Adrenal gland (tissue), 12 donors: ENCODE data around the gene AXL. TPM values are rescaled to one million over a fixed set of nuclear protein-coding genes. Genes with fewer than 3 reads are reported as not detected.

ENCODE experiments used
- DNase-seq, 7 donors: peaks; one replicate each; pipeline ENCODE4 v3.0.0-alpha.2; 2019 to 2020
- H3K27ac ChIP-seq, 5 donors: fragments of 200-600 bp; sonication (generic) in 4 of 5; 1 replicate in 3 of 5; 2 replicates in 2 of 5; pipeline versions ENCODE4 v1.5.1 to v1.8.0; 2016 to 2020; ENCODE audit warnings: mild to moderate bottlenecking in 1 of 5
- H3K27me3 ChIP-seq: fragments of 200-600 bp; 2 replicates; pipeline ENCODE4 v1.8.0; 2021
- H3K36me3 ChIP-seq, 2 donors: fragments of 200-600 bp; replicated peaks in 1 of 2; 1 replicate in 1 of 2; 2 replicates in 1 of 2; pipeline versions ENCODE4 v1.5.1 to v1.8.0; 2018 to 2022
- H3K4me1 ChIP-seq, 2 donors: fragments of 200-600 bp; replicated peaks in 1 of 2; 1 replicate in 1 of 2; 2 replicates in 1 of 2; pipeline versions ENCODE4 v1.5.1 to v1.8.0; 2018 to 2021
- H3K4me3 ChIP-seq, 4 donors: fragments of 200-600 bp; sonication (generic) in 3 of 4; one replicate each; pipeline ENCODE4 v1.5.1; 2016 to 2018
- H3K9me3 ChIP-seq, 3 donors: fragments of 200-600 bp; sonication (generic) in 1 of 3; replicated peaks in 1 of 3; 1 replicate in 2 of 3; 2 replicates in 1 of 3; pipeline versions ENCODE4 v1.5.1 to v1.8.0; 2016 to 2021
- POLR2A ChIP-seq, 2 donors: fragments of 450-650 bp; IDR thresholded peaks; one replicate each; pipeline ENCODE4 v1.6.1; 2017; ENCODE audit warnings: antibody characterized with exemption in 2 of 2, mild to moderate bottlenecking in 2 of 2, moderate library complexity in 1 of 2
- WGBS, 4 donors: extraction: QIAGEN DNeasy Blood & Tissue Kit in 2 of 4; methylation state at CpG; one replicate each; pipeline versions ENCODE4 v1.1.5 to v1.1.7; 2013 to 2017; 5-methylcytosine and 5-hydroxymethylcytosine counted together
- intact Hi-C, 2 donors: fragments of 100-400 bp; cut with DNase I; formaldehyde crosslinking; loops; one replicate each; pipeline versions ENCODE4 v1.14.1 to v1.15.0; 2022 to 2023
- polyA plus RNA-seq, 3 donors: library from polyadenylated mRNA; stranded (reverse); fragments of 200-250 nt in 2 of 3; fragments of 350-450 nt in 1 of 3; fragmentation: Illumina TruSeq in 1 of 3; extraction: RNeasy Lipid Tissue Mini Kit (QIAGEN cat#74804) in 1 of 3; gene quantifications; one replicate each; pipeline ENCODE4 v1.2.3, GENCODE V29; 2013 to 2014
- total RNA-seq, 9 donors: library from RNA; depleted of rRNA in 4 of 9; stranded (reverse); fragments of >200 nt in 4 of 9; fragments of 120-200 nt in 1 of 9; fragmentation: NEBNext Ultra II Directional in 1 of 9; extraction: Animal tissue kit (Norgen Biotek cat#: 25700) in 1 of 9; gene quantifications; one replicate each; pipeline versions ENCODE4 v1.1.0 to v1.2.4, GENCODE V29; 2013 to 2023
- TF ChIP-seq, protein P1 (sequence below), 6 experiments: fragments of 450-650 bp in 4 of 6; fragments of 200-600 bp in 2 of 6; sonication (generic) in 1 of 6; IDR thresholded peaks; 1 replicate in 5 of 6; 2 replicates in 1 of 6; pipeline versions ENCODE4 v1.5.1 to v1.8.0; 2016 to 2021; ENCODE audit warnings: antibody characterized with exemption in 6 of 6, mild to moderate bottlenecking in 2 of 6, moderate library complexity in 1 of 6
- donor health status: healthy with polysubstance abuse.
- donor health status: Bipolar disorder and iron deficiency.
- donor health status: DM: yes; HTN: yes; CAD: no.
- donor health status: DM: no; HTN: no; CAD: no.
- donor health status: DM: no; HTN: no; CAD: no.
- donor health status: DM: yes; HTN: yes; CAD: no.

The AXL gene
- total and polyA plus RNA-seq, 12 donors: 12.0 to 105 (median 50.0) TPM

DNA sequence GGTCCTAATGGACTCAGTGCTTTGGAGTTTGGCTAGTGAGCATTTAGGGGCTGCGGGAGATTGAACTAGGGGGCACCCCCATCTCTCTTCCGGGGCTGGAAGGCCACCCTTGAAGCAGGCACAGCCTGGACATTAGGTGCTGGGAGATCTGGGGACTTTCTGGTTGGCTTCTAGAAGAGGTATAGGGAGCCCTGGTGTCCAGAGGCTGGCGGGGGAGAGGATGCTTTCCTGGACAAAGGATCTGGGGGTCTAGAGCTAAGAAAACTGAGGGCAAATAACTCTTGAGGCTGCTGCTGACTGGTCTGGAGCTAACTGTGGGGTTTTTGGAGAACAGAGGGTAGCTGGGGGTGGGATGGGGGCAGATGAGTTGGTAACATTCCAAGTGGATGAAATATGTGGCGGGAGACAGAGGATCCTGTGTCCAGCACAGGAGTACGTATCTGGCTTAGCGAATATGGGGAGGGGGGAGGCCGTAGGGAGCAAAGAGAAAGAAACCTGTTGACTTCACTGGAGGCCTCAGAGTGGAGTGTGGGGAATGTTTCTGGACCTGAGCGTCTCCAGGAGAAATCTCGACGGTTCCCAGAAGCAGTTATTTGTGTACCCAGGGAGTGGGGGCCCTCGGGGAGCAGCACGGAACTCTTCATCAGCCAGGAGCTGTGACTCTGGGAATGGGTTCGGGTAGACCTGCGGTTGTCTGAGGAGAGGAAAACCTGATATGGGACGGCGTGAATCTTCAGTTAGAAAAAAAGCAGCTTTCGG, 46.6 kb downstream of the AXL start:
- WGBS, 4 donors: 9 to 16% (median 10%) methylated on average over 16 to 17 of the region's 17 CpGs
- Histone ChIP-seq H3K9me3 (no peaks in the 10 kb centered on the region), H3K27ac (peak overlapping the region; percentile 97 to 100 (median 99)), H3K4me3 (peak overlapping the region in 3 of 4 donors; percentile 63 to 98 (median 90)), H3K27me3 (no peaks in the 10 kb centered on the region), H3K4me1 (peaks cover 25 to 39% of the 10 kb centered on the region in 2 donors), H3K36me3 (peaks cover 0 to 25% of the 10 kb centered on the region in 2 donors)
- no peak for TF ChIP-seq POLR2A (IDR thresholded peaks at IDR 0.05)
- TF ChIP-seq, protein P1, sequence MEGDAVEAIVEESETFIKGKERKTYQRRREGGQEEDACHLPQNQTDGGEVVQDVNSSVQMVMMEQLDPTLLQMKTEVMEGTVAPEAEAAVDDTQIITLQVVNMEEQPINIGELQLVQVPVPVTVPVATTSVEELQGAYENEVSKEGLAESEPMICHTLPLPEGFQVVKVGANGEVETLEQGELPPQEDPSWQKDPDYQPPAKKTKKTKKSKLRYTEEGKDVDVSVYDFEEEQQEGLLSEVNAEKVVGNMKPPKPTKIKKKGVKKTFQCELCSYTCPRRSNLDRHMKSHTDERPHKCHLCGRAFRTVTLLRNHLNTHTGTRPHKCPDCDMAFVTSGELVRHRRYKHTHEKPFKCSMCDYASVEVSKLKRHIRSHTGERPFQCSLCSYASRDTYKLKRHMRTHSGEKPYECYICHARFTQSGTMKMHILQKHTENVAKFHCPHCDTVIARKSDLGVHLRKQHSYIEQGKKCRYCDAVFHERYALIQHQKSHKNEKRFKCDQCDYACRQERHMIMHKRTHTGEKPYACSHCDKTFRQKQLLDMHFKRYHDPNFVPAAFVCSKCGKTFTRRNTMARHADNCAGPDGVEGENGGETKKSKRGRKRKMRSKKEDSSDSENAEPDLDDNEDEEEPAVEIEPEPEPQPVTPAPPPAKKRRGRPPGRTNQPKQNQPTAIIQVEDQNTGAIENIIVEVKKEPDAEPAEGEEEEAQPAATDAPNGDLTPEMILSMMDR (IDR thresholded peaks at IDR 0.05): no peak
- DNase-seq: peak; percentile 33 to 62 (median 38)
- intact Hi-C loops: loop anchor here in 1 of 2 donors (2.0 kb wide), 1 partner anchor 39 kb away; no protein-coding TSS in a partner anchor

DNA sequence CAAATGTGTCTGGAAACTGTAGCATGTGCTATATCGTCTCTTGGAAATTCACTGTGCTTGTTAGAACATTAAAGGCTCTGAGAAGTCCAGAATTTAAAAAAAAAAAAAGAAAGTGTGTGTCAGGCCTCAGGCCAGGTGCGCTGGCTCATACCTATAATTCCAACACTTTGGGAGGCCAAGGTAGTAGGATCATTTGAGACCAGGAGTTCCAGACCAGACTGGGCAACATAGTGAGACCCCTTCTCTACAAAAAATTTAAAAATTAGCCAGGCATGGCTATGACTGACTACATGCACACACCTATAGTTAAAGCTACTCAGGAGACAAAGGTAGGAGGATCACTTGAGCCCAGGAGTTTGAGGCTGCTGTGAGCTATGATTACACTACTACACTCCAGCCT, 50.0 kb downstream of the AXL start:
- DNase-seq: no peak
- H3K27me3 ChIP-seq: no peaks in the 10 kb centered on the region
- peak overlapping the region in 1 of 5 donors; percentile 6 for H3K27ac ChIP-seq
- WGBS, 4 donors: 92 to 96% (median 93%) methylated on average over 2 of the region's 2 CpGs
- no peak overlapping the region for H3K4me3 ChIP-seq
- H3K4me1 ChIP-seq: peaks cover 20 to 30% of the 10 kb centered on the region in 2 donors
- no peaks in the 10 kb centered on the region for H3K9me3 ChIP-seq
- TF ChIP-seq POLR2A (IDR thresholded peaks at IDR 0.05): no peak
- TF ChIP-seq, protein P1 (IDR thresholded peaks at IDR 0.05): no peak
- intact Hi-C loops: no loop called here
- H3K36me3 ChIP-seq: peaks cover 0 to 60% of the 10 kb centered on the region in 2 donors

DNA sequence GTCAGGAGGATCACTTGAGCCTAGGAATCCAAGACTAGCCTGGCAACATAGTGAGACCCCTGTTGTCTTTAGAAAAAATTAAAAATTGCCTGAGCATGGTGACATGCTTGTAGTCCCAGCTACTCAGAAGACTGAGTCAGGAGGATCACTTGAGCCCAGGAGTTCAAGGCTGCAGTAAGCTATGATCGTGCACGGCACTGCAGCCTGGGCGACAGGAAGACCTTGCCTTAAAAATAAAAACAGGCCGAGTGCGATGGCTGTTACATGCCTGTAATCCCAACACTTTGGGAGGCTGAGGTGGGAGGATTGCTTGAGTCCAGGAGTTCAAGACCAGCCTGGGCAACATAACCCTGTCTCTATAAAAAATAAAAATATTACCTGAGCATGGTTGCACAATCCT, 50.5 kb downstream of the AXL start:
- no peak overlapping the region for H3K4me3 ChIP-seq
- peak overlapping the region in 1 of 5 donors; percentile 6 for H3K27ac ChIP-seq
- H3K4me1 ChIP-seq: peaks cover 20 to 30% of the 10 kb centered on the region in 2 donors
- 51 to 65% (median 56%) methylated on average over 5 of the region's 5 CpGs for WGBS, 4 donors
- peak in 3 of 7 donors; percentile 37 to 53 (median 52) for DNase-seq
- peaks cover 0 to 65% of the 10 kb centered on the region in 2 donors for H3K36me3 ChIP-seq
- H3K9me3 ChIP-seq: no peaks in the 10 kb centered on the region
- H3K27me3 ChIP-seq: no peaks in the 10 kb centered on the region
- intact Hi-C loops: no loop called here
- TF ChIP-seq POLR2A (IDR thresholded peaks at IDR 0.05): no peak
- TF ChIP-seq, protein P1 (IDR thresholded peaks at IDR 0.05): no peak

DNA sequence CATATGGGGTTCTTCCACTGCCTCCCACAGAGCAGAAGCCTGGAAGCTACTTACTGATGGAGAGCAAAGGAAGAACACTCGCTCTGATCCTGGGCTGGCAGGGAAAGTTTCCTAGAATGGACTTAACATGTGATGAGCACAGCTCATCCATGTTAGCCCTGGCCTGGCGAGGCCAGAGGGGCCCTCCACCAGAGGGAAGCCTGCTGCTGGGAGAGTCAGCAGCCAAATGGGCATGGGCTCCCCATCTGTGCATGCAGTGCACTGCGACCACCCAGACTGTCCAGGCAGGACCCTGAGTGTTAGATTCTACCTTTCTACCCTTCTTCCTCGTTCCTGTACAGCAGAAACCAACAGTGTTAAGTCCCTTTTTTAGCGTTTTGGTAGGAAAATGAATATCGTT, 54.1 kb downstream of the AXL start:
- WGBS, 4 donors: 84 to 89% (median 86%) methylated on average over 5 to 6 of the region's 6 CpGs
- H3K4me1 ChIP-seq: peaks cover 0 to 7% of the 10 kb centered on the region in 2 donors
- no peak for DNase-seq
- no peaks in the 10 kb centered on the region for H3K27me3 ChIP-seq
- intact Hi-C loops: no loop called here
- no peak overlapping the region for H3K4me3 ChIP-seq
- H3K27ac ChIP-seq: no peak overlapping the region
- peaks cover 0 to 100% of the 10 kb centered on the region in 2 donors for H3K36me3 ChIP-seq
- no peak for TF ChIP-seq POLR2A (IDR thresholded peaks at IDR 0.05)
- TF ChIP-seq, protein P1 (IDR thresholded peaks at IDR 0.05): no peak
- H3K9me3 ChIP-seq: no peaks in the 10 kb centered on the region
